ENCODE data around the gene LENG9. TPM values are rescaled to one million over a fixed set of nuclear protein-coding genes. Genes with fewer than 3 reads are reported as not detected.

Gene LENG9
- total RNA-seq, 1 experiment from 2014 or later, result 8.6 TPM

DNA sequence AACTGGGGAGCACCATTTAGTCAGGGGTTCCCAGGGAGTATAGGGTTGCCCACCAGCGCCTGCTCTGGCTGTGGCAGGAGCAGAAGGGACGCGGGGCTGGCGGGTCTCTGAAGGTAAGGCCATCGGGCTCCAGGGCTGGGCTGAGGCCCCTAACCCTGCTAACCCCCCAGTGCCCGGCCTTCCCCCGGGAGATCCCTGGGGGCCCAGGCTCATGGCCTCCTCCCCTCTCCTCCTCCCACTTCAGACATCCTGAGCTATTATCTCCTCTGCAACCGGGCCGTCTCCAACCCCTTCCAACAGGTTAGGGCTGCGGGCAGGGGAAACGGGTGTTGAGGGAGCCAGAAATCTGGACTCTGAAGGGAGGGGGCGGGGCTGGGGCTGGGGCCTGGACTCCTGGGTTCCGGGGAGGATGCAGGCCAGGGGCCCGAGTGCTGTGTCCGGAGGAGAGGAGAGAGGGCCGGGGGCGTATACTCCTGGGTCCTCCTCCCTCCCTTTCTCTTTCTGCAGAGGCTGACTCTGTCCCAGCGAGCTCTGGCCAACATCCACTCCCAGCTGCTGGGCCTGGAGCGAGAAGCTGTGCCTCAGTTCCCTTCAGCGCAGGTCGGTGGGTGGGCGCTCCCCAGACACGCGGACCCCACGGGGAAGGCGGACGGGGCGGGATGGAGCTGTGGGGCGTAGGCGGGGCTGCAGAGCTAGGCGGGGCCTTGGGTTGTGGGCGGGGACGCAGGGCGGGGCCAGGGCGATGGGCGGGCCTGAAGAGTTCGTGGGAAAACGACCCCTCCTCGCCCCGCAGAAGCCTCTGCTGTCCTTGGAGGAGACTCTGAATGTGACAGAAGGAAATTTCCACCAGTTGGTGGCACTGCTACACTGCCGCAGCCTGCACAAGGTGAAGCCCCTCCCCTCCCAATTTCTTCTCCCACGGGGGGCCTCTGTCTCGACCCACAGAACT lies 33.0 kb downstream of the LENG9 start:
- in situ Hi-C loops (cut with HindIII; ENCODE audit: low pct_unique_long_range_greater_than_20kb, low sequenced_read_pairs), result no loop called here
- peak; percentile 41 for DNase-seq (ENCODE audit: low read depth)

DNA sequence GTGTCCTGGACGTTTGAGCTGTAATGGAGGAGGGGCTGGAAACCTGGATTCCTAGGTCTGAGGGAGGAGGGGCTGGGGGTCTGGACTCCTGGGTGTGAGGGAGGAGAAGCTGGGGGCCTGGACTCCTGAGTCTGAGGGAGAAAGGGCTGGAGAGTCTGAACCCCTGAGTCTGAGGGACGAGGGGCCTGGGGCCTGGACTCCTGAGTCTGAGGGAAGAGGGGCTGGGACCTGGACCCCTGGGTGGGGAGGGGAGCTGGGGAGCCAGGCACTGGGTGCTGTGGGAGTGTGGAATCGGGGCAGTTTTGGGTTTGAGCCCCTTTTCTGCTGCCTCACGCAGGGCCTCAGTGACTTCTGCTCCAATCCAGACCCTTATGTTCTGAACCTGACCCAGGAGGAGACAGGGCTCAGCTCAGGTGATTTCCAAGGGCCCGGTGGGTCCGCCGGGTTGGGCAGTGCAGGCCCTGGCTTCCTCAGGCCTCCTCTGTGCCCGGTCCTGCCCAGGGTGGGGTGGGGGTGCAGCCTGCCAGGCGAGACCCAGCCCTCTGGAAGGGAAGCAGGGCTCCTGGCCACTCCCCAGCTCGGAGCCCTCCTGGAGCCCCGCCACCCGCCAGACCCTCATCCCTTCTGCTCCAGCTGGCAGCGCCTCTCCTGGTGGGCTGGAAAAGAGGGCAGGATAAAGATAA lies 33.9 kb downstream of the LENG9 start:
- no peak for DNase-seq (ENCODE audit: low read depth)
- in situ Hi-C loops (cut with HindIII; ENCODE audit: low pct_unique_long_range_greater_than_20kb, low sequenced_read_pairs), result no loop called here

DNA sequence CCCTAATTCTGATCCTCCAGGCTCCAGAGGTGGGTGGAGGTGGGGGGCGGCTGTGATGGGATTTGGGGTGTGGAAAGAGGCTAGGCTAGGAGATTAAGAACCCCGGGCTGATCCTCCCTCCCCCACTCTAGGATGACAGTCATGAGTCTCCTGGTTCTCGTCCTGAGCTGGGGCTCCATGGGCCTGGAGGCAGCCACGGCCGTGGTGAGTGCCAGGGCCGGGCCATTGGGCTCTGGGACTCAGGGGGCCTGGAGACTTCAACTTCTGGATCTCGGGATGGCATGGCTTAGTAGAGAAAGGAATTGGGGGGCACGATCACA lies 34.4 kb downstream of the LENG9 start:
- in situ Hi-C loops (cut with HindIII; ENCODE audit: low pct_unique_long_range_greater_than_20kb, low sequenced_read_pairs), result no loop called here
- DNase-seq (ENCODE audit: low read depth), result no peak

- no peak for DNase-seq (ENCODE audit: low read depth)
- in situ Hi-C loops (cut with HindIII; ENCODE audit: low pct_unique_long_range_greater_than_20kb, low sequenced_read_pairs), result no loop called here
Observed at GRCh38 chr19:54428323-54429175, 35.0 kb downstream of the LENG9 start.

DNA sequence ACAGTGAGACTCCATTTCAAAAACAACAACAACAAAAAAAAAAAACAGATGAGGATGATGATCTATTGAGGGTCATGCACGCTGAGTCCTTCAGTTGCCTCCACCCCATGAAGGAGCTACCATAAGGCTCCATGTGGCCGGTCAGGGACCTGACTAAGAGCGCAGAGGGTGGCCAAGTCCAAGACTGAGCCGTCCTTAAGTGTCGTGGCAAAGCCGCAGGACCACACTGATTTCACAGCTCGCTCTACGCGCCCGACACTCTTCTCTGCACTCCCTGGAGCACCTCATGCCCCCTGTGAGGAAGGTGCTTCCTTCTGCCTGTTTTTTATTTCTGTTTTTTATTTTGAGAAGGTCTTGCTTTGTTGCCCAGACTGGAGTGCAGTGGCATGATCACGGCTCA lies 36.0 kb downstream of the LENG9 start:
- in situ Hi-C loops (cut with HindIII; ENCODE audit: low pct_unique_long_range_greater_than_20kb, low sequenced_read_pairs), result no loop called here
- no peak for DNase-seq (ENCODE audit: low read depth)

DNA sequence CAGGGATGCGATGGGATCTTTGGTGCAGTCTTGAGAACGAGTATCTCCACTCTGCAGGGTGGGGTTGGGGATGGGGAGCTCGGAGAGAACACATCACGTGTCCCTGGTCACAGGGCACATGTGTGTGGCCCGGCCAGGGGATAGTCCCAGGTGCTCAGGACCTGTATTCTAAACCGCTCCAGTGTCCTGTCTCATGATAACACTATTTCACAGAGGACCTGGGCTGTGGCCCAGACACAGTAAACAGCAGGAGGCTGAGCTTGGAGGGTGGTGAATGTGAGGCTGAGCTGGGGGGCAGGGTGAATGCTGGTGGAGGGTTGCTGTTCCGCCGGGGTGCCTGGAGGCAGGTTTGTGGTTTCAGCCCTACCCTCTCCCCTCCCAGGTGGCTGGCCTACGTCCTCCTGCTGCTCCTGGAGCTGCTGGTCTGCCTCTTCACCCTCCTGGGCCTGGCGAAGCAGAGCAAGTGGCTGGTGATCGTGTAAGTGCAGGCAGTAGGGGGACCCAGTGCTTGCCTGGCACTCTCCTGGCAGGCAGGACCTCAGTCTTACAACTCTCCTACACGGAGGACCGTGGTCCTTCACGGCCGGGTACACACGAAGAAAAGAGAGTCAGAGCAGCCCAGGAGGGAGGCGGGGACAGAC lies 37.2 kb downstream of the LENG9 start:
- peak; percentile 16 for DNase-seq (ENCODE audit: low read depth)
- in situ Hi-C loops (cut with HindIII; ENCODE audit: low pct_unique_long_range_greater_than_20kb, low sequenced_read_pairs), result no loop called here

- no peak for DNase-seq (ENCODE audit: low read depth)
- in situ Hi-C loops (cut with HindIII; ENCODE audit: low pct_unique_long_range_greater_than_20kb, low sequenced_read_pairs), result no loop called here
Observed at GRCh38 chr19:54425382-54425723, 38.2 kb downstream of the LENG9 start.

DNA sequence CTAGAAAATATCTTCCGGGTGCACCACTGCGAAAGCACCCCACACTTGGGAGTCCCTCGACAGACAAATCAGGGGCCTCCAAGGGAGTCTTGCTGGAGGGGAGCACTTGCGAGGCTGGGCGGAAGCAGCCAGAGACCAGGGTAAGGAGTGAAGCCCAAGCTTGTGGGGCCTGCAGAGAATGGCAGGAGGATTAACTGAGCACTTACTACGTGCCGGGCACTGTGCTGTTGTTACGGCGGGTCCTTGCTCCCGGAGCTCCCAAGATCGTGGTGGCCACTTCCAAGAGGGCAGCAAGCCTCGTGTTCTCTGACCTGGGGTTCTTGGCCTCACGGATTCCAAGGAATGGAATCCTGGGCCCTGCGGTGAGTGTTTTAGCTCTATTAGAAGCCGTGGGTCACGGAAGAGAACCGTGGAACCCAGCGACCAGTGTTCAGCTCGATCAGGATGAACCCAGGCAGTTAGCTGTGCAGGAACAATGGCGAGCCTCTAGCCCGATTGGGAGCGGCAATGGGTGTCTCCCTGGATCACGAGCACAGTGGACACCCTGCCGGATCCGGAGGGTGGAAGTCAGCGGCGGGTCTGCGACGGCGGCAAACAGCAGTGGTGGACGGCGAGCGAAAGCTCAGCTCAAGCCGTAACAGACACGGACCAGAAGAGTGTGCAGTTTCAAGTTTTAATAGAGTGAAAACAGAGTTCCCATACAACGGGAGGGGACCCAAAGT lies 38.8 kb downstream of the LENG9 start:
- in situ Hi-C loops (cut with HindIII; ENCODE audit: low pct_unique_long_range_greater_than_20kb, low sequenced_read_pairs), result no loop called here
- DNase-seq (ENCODE audit: low read depth), result no peak

GRCh38 chr19:54424201-54424600 lies 39.4 kb downstream of the LENG9 start:
- in situ Hi-C loops (cut with HindIII; ENCODE audit: low pct_unique_long_range_greater_than_20kb, low sequenced_read_pairs), result no loop called here

GRCh38 chr19:54422136-54422535 lies 41.4 kb downstream of the LENG9 start:
- in situ Hi-C loops (cut with HindIII; ENCODE audit: low pct_unique_long_range_greater_than_20kb, low sequenced_read_pairs), result no loop called here

More at GRCh38 chr19:54424201-54424600, 39.4 kb downstream of the LENG9 start:
- DNase-seq (ENCODE audit: low read depth), result no peak

GRCh38 chr19:54421521-54421920 lies 42.1 kb downstream of the LENG9 start:
- in situ Hi-C loops (cut with HindIII; ENCODE audit: low pct_unique_long_range_greater_than_20kb, low sequenced_read_pairs), result no loop called here
- no peak for DNase-seq (ENCODE audit: low read depth)

More at GRCh38 chr19:54422136-54422535, 41.4 kb downstream of the LENG9 start:
- no peak for DNase-seq (ENCODE audit: low read depth)

- in situ Hi-C loops (cut with HindIII; ENCODE audit: low pct_unique_long_range_greater_than_20kb, low sequenced_read_pairs), result no loop called here
- no peak for DNase-seq (ENCODE audit: low read depth)
Observed at GRCh38 chr19:54421169-54421516, 42.4 kb downstream of the LENG9 start.

- DNase-seq (ENCODE audit: low read depth), result no peak
- in situ Hi-C loops (cut with HindIII; ENCODE audit: low pct_unique_long_range_greater_than_20kb, low sequenced_read_pairs), result no loop called here
Observed at GRCh38 chr19:54420383-54421168, 43.0 kb downstream of the LENG9 start.

DNA sequence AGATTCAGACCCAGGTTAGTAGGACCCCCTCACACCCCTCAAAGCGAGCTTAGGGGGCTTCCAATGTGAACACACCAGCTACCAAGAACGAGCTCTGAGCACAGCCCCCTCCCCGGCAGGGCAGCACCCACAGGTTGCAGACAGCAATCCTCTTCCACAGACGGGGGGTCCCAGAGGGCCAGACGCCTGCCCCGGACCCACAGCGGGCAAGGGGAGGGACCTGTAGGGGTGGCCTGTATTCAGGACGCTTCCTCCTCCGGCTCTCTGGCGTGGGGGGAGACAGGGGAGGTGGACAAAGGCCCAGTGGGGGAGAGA lies 43.6 kb downstream of the LENG9 start:
- in situ Hi-C loops (cut with HindIII; ENCODE audit: low pct_unique_long_range_greater_than_20kb, low sequenced_read_pairs), result no loop called here

DNA sequence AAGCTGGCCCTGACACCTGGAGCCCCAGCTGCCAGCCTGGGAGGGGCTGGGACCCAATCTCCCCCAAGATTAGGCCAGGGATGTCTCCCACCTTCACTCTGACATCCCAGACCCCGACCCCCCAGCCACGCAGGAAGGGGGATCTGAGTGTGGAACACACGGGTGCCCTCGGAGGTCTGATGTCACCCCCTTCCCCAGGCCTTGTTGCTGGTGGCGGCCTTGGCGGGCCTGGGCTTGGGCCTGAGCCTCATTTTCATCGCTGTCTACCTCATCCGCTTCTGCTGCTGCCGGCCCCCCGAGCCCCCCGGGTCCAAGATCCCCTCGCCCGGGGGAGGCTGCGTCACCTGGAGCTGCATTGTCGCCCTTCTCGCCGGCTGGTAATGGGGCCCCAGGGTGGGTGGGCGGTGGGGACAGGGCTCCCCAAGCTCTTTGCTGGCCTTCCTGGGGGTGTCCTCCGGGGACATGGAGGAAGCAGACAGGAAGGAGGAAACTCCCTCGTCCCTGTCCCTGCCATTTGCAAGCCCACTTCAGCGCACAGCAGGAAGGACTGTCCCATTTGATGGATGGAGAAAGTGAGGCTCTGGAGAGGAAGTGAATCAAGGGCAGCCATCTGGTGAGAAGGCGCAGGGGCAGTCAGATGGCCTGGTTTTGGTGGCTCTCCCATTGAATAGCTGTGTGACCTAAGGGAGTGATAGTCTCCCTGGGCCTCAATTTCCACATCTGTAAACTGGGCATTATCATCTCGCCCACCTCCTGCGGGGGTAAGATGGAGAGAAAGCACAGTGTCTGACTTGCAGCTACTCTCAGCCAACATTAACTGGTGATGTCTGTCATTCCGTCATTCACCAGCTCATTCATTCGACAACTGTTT lies 44.4 kb downstream of the LENG9 start:
- in situ Hi-C loops (cut with HindIII; ENCODE audit: low pct_unique_long_range_greater_than_20kb, low sequenced_read_pairs), result no loop called here

More for the DNA sequence above, 43.6 kb downstream of the LENG9 start:
- DNase-seq (ENCODE audit: low read depth), result no peak

More for the DNA sequence above, 44.4 kb downstream of the LENG9 start:
- no peak for DNase-seq (ENCODE audit: low read depth)
